Left colon (tissue), 2 donors: Measurements from ENCODE around the gene ZNF644. TPM values are rescaled to one million over a fixed set of nuclear protein-coding genes. Genes with fewer than 3 reads are reported as not detected.

Source experiments
- ATAC-seq: fragments of 200-7000 bp; cut with Tn5 transposase; one replicate; pipeline ENCODE4 v1.9.1; 2020; ENCODE audit warnings: mild to moderate bottlenecking, moderate library complexity
- DNase-seq, 2 donors: peaks; one replicate each; pipeline ENCODE4 v3.0.0-alpha.2; 2020
- intact Hi-C, 2 donors: fragments of 100-400 bp; cut with DNase I in 1 of 2; cut with micrococcal nuclease in 1 of 2; formaldehyde crosslinking; loops; one replicate each; pipeline versions ENCODE4 v1.11.2 to v1.14.0; 2022; cut with DNase I, micrococcal nuclease
- total RNA-seq, 2 donors: library from RNA; stranded (reverse); fragmentation: NEBNext Ultra II Directional; extraction: Animal tissue kit (Norgen Biotek cat#: 25700); gene quantifications; one replicate each; pipeline ENCODE4 v1.2.1, GENCODE V29; 2021
- donor health status: DM: no; HTN: no; CAD: no.
- donor health status: DM: yes; HTN: yes; CAD: no.

Gene ZNF644
- total RNA-seq, 2 donors from 2014 or later = 46.1 to 56.0 TPM

DNA sequence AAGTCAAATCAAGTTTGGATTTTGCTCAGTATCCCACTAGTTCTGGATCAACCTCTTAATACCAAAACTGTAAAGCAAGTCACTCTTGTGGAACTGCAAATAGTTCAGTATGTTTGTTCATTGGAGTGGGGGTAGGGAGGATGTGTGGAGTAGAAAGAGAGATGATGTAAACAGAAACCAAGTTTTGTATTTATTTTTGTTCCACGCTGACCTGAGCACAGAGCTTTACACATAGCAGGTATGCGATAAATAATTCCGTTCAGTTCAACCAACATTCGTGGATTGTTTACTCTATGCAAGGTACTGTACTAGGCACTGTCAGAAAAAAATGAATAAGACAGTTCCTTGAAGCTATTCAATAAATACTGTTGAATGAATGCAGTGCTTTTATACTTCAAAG lies 4.5 kb upstream of the ZNF644 start:
- no peak for ATAC-seq
- DNase-seq = no peak
- intact Hi-C loops = no loop called here

DNA sequence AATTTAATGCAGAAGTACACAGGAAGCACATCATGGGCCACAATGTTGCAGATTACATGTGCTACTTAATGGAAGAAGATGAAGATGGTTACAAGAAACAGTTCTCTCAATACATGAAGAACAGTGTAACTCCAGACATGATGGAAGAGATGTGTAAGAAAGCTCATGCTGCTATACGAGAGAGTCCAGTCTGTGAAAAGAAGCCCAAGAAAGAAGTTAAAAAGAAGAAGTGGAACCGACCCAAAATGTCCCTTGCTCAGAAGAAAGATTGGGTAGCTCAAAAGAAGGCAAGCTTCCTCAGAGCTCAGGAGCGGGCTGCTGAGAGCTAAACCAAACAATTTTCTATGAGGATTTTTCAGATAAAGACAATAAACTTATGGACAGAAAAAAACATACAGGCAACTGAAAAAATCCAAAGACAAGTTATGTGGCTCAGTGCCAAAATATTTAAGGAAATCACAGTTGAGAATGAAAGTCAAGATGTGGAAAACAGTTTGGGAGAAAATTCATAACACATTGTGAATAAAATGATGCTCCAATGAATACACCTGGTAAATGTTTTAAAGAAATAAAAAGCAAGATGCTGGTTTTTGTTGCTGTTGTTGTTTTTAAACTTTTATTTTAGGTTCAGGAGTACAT lies 2.8 kb upstream of the ZNF644 start:
- intact Hi-C loops = no loop called here
- ATAC-seq (no peak), DNase-seq (no peak)

DNA sequence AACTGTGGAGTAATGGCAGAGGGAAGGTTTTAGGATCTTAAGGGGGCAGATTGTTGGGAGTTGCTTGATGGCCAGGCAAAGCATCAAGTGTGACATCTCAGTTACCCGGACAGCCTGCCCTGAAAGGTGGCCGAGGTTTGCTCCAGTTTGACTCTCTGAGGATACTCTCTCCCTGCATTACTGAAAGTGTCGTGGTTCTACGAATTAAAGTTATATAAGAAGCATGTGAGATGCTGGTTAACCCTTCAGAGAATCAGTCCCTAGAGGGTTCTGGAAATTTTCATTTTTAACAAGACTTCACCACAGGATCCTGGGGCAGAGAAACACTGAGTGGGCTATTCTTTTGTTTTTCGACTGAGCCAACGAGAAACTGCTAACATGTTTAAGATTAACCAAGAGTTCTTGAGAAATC lies 689 bp upstream of the ZNF644 start:
- DNase-seq (no peak), ATAC-seq (no peak)
- intact Hi-C loops = no loop called here

DNA sequence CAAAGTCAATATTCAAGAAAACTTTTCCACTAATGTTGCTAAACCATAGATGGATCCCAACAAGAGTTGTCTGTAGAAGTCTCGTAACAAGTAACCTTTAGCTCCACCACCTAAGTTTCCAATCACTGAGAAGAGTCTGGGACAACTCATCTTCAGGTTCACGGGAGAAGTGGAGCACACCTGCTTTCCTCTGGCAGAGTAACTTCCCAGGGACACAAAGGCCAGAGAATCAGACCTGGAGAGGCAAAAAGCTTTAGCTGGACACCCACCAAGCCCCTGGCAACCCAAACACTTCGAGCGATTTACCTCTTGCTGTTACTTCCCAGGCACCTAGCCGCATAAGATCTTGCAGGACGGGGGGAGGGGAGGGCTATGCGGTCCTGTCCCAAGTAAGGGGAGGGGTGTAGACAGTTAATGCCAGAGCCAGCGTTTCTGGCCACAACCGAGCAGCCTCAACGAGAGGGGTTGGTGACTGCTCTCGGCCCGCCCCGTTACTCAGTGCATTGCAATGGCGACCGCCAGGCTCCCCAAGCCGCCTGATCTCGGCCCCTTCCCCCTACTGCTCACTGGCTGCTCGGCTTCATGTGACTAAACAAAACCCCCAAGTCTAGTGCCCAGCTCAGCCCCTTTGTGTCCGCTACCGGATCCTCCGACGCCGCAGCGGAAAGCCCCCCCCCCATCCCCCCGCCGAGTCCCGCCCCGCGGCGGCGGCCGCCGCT lies 709 bp downstream of the ZNF644 start:
- DNase-seq (peak; percentile 75 to 79), ATAC-seq (peak; percentile 59)
- intact Hi-C loops = no loop called here

DNA sequence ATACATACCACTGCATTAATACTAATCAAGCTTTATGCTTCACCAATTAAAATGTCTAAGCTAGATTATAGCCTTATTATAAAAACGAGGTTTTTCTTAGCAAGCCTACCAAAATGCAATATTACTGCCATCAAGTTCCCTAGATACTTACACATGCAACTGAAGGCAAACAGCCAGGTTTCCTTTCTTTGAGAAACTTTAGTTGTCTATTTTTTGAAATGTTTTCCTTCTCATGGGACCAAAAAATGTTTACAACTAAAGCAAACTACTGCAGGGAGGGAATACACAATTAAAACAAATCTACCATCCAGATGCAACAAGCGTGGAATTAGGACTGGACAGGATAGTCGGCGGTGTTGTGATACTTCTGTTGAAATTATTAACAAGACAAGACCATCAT lies 1.3 kb downstream of the ZNF644 start:
- intact Hi-C loops = no loop called here
- ATAC-seq (no peak), DNase-seq (no peak)

DNA sequence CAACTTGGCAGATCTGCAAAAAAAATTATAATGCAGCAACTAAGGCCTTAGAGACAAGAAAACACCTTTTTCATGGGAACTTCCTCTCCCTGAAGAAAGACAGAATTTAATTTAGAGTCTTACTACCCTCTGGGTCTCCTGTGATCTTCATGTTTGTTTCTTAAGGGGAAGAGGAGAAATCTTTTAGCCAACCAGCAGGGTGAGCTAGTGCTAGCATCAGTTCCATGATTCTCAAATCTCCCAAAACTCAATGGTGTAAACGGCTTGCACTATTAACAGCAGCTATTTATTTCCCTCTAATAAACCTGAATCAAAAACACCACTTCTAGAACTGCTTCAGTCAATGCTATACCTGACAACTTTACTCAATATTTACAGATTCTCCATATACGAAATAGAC lies 3.8 kb downstream of the ZNF644 start:
- intact Hi-C loops = no loop called here
- no peak for DNase-seq
- no peak for ATAC-seq

DNA sequence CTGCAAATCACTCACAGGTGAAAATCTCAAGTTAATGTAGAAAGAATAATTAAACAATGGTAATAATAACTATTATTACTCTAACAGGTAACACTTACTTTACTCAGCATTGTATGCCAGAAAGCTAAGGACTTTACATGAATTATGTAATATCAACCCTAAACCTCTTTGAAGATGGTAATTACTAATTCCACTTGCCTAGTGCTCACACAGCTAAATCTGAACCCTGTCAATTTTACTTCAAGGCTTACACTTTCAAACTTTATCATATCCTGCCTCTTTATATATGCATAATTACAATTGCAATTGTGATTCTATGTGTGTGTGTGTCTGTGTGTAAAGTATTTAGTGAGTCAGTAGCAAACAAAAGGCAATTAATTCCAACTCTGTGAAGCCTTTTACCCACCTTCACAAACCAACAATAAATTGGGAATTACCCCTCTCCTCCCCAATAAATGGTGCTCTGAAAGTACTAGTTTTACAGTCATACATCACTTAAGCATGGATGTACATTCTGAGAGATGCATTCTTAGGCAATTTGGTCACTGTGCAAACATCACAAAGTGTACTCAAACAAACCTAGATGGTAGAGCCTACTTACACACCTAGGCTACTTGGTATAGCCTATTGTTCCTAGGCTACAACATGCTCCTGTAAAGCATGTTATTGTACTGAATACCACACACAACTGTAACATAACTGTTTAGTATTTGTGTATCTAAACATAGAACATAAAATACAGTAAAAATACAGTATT lies 5.9 kb downstream of the ZNF644 start:
- peak; percentile 86 for ATAC-seq
- intact Hi-C loops = no loop called here
- DNase-seq = no peak

DNA sequence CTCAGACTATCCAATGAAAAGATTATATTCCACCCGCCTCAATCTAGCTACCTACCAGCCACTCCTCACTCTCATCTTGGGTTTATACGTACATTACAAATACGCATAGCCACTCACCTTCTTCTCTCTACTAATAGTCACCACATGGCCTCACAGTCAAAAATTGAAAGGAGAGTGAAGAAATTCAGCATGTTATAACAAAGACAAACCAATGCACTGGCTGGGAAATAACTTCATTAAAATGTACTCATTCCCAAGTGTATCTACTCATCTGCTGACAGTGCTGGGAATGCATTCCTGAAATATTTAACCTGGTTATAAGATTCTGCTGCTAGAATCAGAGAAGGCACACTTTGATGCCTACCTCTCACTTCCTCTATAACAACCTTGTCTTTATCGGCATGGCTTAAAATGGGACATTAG lies 6.5 kb downstream of the ZNF644 start:
- peak; percentile 18 for ATAC-seq
- no peak for DNase-seq
- intact Hi-C loops = no loop called here

DNA sequence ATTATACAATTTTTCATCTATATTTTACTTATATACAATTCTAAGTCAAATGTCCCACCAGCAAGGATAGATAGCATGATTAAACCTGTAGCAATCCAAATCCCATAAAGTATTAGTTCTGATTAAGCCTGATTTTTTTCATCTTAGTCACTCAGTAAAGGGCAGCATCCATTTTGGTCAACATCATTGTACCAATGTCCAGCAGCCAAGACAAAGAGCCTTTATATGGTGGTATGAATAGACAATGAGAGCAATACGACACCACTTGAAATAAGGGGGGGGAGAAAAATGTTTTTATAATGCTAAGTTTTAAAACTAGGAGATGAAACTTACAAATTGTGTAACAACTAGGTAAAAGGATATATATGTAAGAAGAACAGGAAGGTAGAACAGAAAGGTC lies 7.4 kb downstream of the ZNF644 start:
- intact Hi-C loops = no loop called here
- no peak for ATAC-seq

DNA sequence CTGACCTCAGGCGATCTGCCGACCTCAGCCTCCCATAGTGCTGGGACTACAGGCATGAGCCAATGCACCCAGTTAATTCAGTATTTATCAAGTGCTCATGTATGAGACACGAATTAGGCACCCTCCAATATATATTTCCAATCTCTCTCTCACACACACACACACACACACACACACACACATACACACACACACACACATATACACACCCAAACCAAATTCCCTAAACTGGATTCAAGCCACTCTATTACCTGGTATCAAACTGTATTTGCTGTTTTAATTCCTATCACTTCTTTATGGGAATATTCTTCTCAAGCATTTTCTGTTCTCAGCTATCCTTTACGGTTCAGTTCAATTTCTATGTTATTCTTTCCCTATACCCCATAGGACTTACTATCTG lies 8.5 kb downstream of the ZNF644 start:
- intact Hi-C loops = no loop called here
- ATAC-seq = no peak
- no peak for DNase-seq

More for the DNA sequence above, 7.4 kb downstream of the ZNF644 start:
- DNase-seq = no peak

DNA sequence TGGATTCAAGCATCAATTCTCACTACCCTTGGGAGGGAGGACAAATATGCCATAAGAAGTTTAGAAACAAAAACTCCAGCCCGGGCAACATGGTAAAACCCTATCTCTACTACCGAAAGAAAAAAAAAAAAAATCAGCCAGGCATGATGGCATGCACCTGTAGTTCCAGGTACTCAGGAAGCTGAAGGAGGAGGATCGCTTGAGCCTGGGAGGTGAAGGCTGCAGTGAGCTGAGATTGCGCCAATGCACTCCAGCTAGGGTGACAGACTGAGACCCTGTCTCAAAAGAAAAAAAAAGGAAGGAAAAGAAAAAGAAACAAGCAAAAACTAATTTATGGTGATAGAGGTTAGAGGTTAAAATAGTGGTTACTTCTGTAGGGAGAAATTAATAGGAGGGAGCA lies 9.6 kb downstream of the ZNF644 start:
- DNase-seq = no peak
- intact Hi-C loops = no loop called here
- no peak for ATAC-seq

DNA sequence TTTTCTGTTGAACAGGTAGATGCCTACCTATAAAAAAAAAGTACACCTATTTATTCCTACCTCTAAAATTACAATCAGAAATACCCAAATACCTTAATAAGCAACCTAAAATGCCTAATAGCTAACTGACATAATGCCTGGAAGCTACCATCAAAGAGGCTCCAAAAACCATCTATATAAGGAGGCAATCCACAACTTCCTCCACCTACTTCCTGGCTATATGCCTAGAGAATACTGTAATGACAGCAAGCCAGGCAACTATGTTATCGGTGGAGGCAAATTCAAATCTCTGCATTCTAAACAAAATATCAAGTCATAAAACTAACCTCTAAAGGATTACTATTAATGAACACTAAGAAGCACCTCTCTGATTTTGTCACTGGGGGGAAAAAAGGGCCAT lies 10.1 kb downstream of the ZNF644 start:
- intact Hi-C loops = no loop called here
- DNase-seq (no peak), ATAC-seq (peak; percentile 66)

DNA sequence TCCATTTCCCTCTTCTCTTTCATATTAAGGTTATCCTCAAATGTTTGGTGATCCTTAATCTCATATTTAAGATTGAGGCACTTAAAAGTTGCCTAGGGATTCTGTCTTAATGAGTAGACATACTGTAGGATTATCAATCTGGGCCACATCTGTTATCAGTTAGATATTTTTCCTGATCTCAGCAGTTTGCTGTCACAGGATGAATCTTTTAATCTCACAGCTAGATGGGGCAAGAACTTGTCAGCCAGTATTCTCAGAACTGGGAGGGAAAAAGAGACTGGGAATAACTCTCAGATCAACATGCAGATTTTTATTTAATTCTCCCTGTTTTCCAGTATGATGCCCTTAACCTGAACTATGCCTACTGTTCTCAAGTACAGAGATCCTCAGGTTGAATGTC lies 14.0 kb downstream of the ZNF644 start:
- intact Hi-C loops = no loop called here
- ATAC-seq (no peak), DNase-seq (no peak)

DNA sequence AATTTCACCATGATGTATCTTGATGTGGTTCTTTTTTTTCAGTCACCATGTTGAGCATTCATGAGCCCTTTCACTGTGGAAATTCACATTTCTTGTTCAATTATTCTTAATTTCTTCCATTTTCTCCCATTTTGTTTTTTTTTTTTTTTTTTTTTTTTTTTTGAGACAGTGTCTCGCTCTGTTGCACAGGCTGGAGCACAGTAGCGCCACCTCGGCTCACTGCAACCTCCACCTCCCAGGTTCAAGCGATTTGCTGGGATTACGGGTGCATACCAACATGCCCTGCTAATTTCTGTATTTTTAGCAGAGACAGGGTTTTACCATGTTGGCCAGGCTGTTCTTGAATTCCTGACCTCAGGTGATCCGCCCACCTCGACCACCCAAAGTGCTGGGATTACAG lies 14.7 kb downstream of the ZNF644 start:
- intact Hi-C loops = no loop called here
- DNase-seq (no peak), ATAC-seq (no peak)

DNA sequence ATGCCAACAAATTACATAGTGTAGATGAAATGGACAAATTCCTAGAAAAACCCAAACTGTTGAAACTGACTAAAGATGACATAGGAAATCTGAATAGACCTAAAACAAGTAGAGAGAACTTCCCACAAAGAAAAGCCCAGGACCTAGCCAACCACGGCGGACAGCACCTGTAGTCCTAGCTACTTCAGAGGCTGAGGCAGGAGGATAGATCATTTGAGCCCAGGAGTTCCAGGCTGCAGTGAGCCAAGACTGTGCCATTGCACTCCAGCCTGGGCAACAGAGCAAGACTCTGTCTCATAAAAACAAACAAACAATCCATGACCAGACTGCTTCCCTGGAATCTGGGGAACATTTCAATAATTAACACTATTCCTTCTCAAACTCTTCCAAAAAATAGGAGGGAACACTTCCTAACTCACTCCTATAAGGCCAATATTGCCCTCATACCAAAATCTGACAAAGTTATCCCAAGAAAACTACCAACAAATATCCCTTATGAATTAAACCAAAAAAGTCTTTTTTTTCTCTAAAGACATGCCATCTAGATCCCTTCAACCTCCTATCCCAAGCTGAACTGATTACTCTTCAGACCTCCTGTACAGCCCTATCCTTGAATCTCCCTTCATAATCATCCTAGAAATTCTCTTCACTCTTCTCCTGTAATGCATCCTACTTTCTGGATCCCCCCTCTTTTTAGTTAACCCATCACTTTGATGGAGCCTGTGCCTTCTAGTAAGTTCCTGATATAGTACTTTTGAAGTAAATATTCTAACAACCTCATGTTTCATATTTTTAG lies 15.5 kb downstream of the ZNF644 start:
- ATAC-seq (no peak), DNase-seq (no peak)

DNA sequence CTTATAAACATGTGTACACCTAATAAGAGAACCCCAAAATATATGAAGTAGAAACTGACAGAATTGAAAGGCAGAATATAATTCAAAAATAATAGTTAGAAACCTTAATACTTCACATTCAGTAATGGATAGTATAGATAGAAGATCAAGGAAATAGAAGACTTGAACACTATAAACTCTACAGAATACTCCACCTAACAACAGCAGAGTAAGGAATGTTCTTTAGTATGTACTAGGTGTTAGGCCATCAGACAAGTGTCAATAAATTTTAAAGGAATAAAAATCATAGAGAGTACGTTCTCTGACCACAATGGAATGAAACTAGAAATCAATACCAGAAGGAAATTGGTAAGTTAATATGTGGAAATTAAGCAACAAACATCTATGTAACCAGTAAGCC lies 16.6 kb downstream of the ZNF644 start:
- DNase-seq = no peak
- intact Hi-C loops = no loop called here
- ATAC-seq = peak; percentile 78

More for the DNA sequence above, 15.5 kb downstream of the ZNF644 start:
- intact Hi-C loops = no loop called here

DNA sequence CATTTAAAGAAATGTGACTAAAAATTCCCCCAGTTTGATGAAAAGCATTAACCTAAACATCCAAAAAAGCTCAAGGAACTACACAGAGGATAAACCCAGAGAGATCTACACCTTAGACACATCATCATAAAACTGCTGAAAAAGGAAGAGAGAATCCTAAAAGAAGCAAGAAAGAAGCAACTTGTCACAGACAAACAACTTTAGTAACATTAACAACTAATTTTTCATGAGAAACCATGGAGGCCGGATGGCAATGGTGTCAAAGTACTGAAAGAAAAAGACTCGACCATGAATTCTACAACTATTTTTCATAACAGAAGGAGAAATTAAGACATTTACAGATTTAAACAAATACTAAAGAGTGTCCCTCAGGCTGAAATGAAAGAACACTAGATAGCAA lies 17.7 kb downstream of the ZNF644 start:
- no peak for DNase-seq
- no peak for ATAC-seq
- intact Hi-C loops = no loop called here

DNA sequence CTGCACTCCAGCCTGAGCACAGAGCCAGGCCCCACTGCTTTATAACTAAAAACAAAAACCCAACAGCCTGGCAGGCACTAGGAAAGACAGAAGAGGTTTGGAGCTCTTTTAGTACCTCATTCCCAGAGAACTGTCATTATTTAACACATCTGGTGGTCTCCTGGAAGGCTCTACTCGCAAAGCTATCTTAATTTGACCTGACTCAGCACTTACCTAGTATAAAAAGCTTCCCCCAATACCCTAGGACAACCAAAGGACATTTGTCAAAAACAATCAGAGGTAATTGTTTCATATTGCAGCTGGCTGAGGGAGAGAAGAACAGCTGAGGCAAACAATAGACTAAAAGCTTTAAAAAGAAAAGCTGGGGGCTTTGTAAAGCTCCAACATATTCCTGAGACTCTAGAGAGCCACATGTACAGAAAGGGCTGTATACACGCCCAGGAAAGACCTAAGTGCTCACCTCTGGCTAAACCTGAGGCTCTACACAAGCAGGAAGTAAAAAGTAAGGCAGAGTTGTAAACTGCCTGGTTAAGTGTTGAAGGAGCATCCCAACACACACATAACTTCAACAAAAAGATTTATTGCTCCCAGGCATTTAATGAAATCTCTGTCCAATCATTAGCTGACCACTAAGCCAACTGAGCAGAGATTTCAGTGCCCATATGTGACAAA lies 25.0 kb downstream of the ZNF644 start:
- no peak for DNase-seq
- intact Hi-C loops = no loop called here
- peak; percentile 92 for ATAC-seq
